HEK293 (cell line): ENCODE results near the gene CYP1A1.

Experiments
- BCL11B ChIP-seq: fragments of 450-650 bp; formaldehyde crosslinking; IDR thresholded peaks from 2 replicates; pipeline ENCODE4 v1.5.1; 2016; ENCODE audit warnings: low read depth, missing biosample characterization, missing genetic modification characterization
- HOXA7 ChIP-seq: sonication (generic); formaldehyde crosslinking; IDR thresholded peaks from 2 replicates; pipeline ENCODE4 v1.8.1; 2022; ENCODE audit warnings: missing genetic modification reagents, borderline replicate concordance
- INSM2 ChIP-seq: fragments of 450-650 bp; formaldehyde crosslinking; IDR thresholded peaks from 2 replicates; pipeline ENCODE4 v1.5.1; 2016; ENCODE audit warnings: missing biosample characterization, missing genetic modification characterization
- KLF16 ChIP-seq: fragments of 450-650 bp; formaldehyde crosslinking; IDR thresholded peaks from 2 replicates; pipeline ENCODE4 v1.5.1; 2017; ENCODE audit warnings: missing biosample characterization, missing genetic modification characterization
- OVOL3 ChIP-seq: fragments of 450-650 bp; formaldehyde crosslinking; IDR thresholded peaks from 2 replicates; pipeline ENCODE4 v1.5.1; 2016; ENCODE audit warnings: missing biosample characterization, missing genetic modification characterization
- REPIN1 ChIP-seq: fragments of 450-650 bp; formaldehyde crosslinking; IDR thresholded peaks from 2 replicates; pipeline ENCODE4 v1.5.1; 2017; ENCODE audit warnings: missing biosample characterization, missing genetic modification characterization, low read depth
- ZBTB1 ChIP-seq: fragments of 450-650 bp; formaldehyde crosslinking; IDR thresholded peaks from 2 replicates; pipeline ENCODE4 v1.5.1; 2016; ENCODE audit warnings: missing biosample characterization, missing genetic modification characterization
- ZBTB17 ChIP-seq: fragments of 450-650 bp; formaldehyde crosslinking; IDR thresholded peaks from 2 replicates; pipeline ENCODE4 v1.5.1; 2016; ENCODE audit warnings: missing biosample characterization, missing genetic modification characterization
- ZBTB6 ChIP-seq: fragments of 450-650 bp; formaldehyde crosslinking; IDR thresholded peaks from 2 replicates; pipeline ENCODE4 v1.5.1; 2017; ENCODE audit warnings: missing biosample characterization, missing genetic modification characterization
- ZEB2 ChIP-seq: fragments of 450-650 bp; formaldehyde crosslinking; IDR thresholded peaks from 2 replicates; pipeline ENCODE4 v1.5.1; 2016; ENCODE audit warnings: missing biosample characterization, missing genetic modification characterization
- ZFP3 ChIP-seq: fragments of 450-650 bp; formaldehyde crosslinking; IDR thresholded peaks from 2 replicates; pipeline ENCODE4 v1.5.1; 2016; ENCODE audit warnings: low read depth, missing biosample characterization, missing genetic modification characterization
- ZNF114 ChIP-seq: fragments of 450-650 bp; formaldehyde crosslinking; IDR thresholded peaks from 2 replicates; pipeline ENCODE4 v1.5.0; 2017; ENCODE audit warnings: missing biosample characterization, missing genetic modification characterization
- ZNF132 ChIP-seq: fragments of 450-650 bp; formaldehyde crosslinking; IDR thresholded peaks from 2 replicates; pipeline ENCODE4 v1.5.1; 2017; ENCODE audit warnings: missing biosample characterization, missing genetic modification characterization, borderline replicate concordance
- ZNF157 ChIP-seq: fragments of 450-650 bp; formaldehyde crosslinking; IDR thresholded peaks from 2 replicates; pipeline ENCODE4 v1.5.1; 2016; ENCODE audit warnings: missing biosample characterization, missing genetic modification characterization
- ZNF223 ChIP-seq: fragments of 450-650 bp; formaldehyde crosslinking; IDR thresholded peaks from 2 replicates; pipeline ENCODE4 v1.5.1; 2016; ENCODE audit warnings: missing biosample characterization, missing genetic modification characterization
- ZNF239 ChIP-seq: fragments of 450-650 bp; formaldehyde crosslinking; IDR thresholded peaks from 2 replicates; pipeline ENCODE4 v1.5.1; 2016; ENCODE audit warnings: missing biosample characterization, missing genetic modification characterization
- ZNF280D ChIP-seq: fragments of 450-650 bp; formaldehyde crosslinking; IDR thresholded peaks from 2 replicates; pipeline ENCODE4 v1.5.1; 2016; ENCODE audit warnings: missing biosample characterization, missing genetic modification characterization
- ZNF302 ChIP-seq: fragments of 450-650 bp; formaldehyde crosslinking; IDR thresholded peaks from 2 replicates; pipeline ENCODE4 v1.5.1; 2016; ENCODE audit warnings: missing biosample characterization, missing genetic modification characterization, low read depth
- ZNF335 ChIP-seq: fragments of 450-650 bp; formaldehyde crosslinking; conservative IDR thresholded peaks from 2 replicates; pipeline ENCODE4 v1.5.1; 2016; ENCODE audit warnings: missing biosample characterization, missing genetic modification characterization
- ZNF37A ChIP-seq: fragments of 450-650 bp; IDR thresholded peaks from 2 replicates; pipeline ENCODE4 v1.5.1; 2018; ENCODE audit warnings: missing biosample characterization, missing genetic modification characterization
- ZNF433 ChIP-seq: fragments of 450-650 bp; formaldehyde crosslinking; IDR thresholded peaks from 2 replicates; pipeline ENCODE4 v1.5.1; 2016; ENCODE audit warnings: missing biosample characterization, missing genetic modification characterization, low read depth
- ZNF501 ChIP-seq: fragments of 450-650 bp; formaldehyde crosslinking; IDR thresholded peaks from 2 replicates; pipeline ENCODE4 v1.5.1; 2016; ENCODE audit warnings: missing biosample characterization, missing genetic modification characterization
- ZNF626 ChIP-seq: fragments of 450-650 bp; sonication (Bioruptor Pico); formaldehyde crosslinking; IDR thresholded peaks from 2 replicates; pipeline ENCODE4 v1.5.1; 2018; ENCODE audit warnings: missing biosample characterization, missing genetic modification characterization, inconsistent platforms
- ZNF645 ChIP-seq: fragments of 450-650 bp; formaldehyde crosslinking; IDR thresholded peaks from 2 replicates; pipeline ENCODE4; 2016; ENCODE audit warnings: missing biosample characterization, missing genetic modification characterization
- ZNF701 ChIP-seq: fragments of 450-650 bp; formaldehyde crosslinking; IDR thresholded peaks from 2 replicates; pipeline ENCODE4 v1.5.1; 2016; ENCODE audit warnings: missing biosample characterization, missing genetic modification characterization
- TF ChIP-seq, protein P1 (sequence below): fragments of 450-650 bp; formaldehyde crosslinking; IDR thresholded peaks from 2 replicates; pipeline ENCODE4 v1.5.1; 2017; ENCODE audit warnings: missing biosample characterization, missing genetic modification characterization
- TF ChIP-seq, protein P2 (sequence below): fragments of 450-650 bp; formaldehyde crosslinking; IDR thresholded peaks from 2 replicates; pipeline ENCODE4 v1.5.1; 2016; ENCODE audit warnings: missing biosample characterization, missing genetic modification characterization
- TF ChIP-seq, protein P3 (sequence below): fragments of 450-650 bp; formaldehyde crosslinking; IDR thresholded peaks from 2 replicates; pipeline ENCODE4 v1.5.1; 2016; ENCODE audit warnings: missing biosample characterization, missing genetic modification characterization

CYP1A1 gene

GRCh38 chr15:74695597-74696397 is 29.5 kb downstream of the CYP1A1 start, which contains the start of gene EDC3 (continued):
- TF ChIP-seq, protein P1, sequence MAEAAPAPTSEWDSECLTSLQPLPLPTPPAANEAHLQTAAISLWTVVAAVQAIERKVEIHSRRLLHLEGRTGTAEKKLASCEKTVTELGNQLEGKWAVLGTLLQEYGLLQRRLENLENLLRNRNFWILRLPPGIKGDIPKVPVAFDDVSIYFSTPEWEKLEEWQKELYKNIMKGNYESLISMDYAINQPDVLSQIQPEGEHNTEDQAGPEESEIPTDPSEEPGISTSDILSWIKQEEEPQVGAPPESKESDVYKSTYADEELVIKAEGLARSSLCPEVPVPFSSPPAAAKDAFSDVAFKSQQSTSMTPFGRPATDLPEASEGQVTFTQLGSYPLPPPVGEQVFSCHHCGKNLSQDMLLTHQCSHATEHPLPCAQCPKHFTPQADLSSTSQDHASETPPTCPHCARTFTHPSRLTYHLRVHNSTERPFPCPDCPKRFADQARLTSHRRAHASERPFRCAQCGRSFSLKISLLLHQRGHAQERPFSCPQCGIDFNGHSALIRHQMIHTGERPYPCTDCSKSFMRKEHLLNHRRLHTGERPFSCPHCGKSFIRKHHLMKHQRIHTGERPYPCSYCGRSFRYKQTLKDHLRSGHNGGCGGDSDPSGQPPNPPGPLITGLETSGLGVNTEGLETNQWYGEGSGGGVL (tag by site-specific recombination) = 0 out of 2 replicates have a peak, but pooled peaks have one; percentile 22
- no peak for TF ChIP-seq ZNF132 (tag by site-specific recombination)
- TF ChIP-seq OVOL3 = no peak
- TF ChIP-seq, protein P2, sequence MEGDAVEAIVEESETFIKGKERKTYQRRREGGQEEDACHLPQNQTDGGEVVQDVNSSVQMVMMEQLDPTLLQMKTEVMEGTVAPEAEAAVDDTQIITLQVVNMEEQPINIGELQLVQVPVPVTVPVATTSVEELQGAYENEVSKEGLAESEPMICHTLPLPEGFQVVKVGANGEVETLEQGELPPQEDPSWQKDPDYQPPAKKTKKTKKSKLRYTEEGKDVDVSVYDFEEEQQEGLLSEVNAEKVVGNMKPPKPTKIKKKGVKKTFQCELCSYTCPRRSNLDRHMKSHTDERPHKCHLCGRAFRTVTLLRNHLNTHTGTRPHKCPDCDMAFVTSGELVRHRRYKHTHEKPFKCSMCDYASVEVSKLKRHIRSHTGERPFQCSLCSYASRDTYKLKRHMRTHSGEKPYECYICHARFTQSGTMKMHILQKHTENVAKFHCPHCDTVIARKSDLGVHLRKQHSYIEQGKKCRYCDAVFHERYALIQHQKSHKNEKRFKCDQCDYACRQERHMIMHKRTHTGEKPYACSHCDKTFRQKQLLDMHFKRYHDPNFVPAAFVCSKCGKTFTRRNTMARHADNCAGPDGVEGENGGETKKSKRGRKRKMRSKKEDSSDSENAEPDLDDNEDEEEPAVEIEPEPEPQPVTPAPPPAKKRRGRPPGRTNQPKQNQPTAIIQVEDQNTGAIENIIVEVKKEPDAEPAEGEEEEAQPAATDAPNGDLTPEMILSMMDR (tag by site-specific recombination) = no peak; the same call in 1 of the 2 replicates
- no peak for TF ChIP-seq ZFP3 (tag by site-specific recombination)
- no peak for TF ChIP-seq ZNF157 (tag by site-specific recombination)
- TF ChIP-seq ZNF302 = no peak
- peak; percentile 81 for TF ChIP-seq INSM2 (tag by site-specific recombination)
- peak; percentile 90 for TF ChIP-seq ZNF501
- no peak for TF ChIP-seq ZNF626
- TF ChIP-seq BCL11B = no peak
- TF ChIP-seq ZBTB6 (tag by site-specific recombination) = no peak
- TF ChIP-seq ZNF239 (tag by site-specific recombination) = no peak
- no peak for TF ChIP-seq ZNF114 (tag by site-specific recombination)
- TF ChIP-seq ZBTB17 (tag by site-specific recombination) = peak; percentile 99
- TF ChIP-seq KLF16 (tag by site-specific recombination) = peak; percentile 96
- TF ChIP-seq REPIN1 (tag by site-specific recombination) = peak; percentile 18; the same call in 1 of the 2 replicates
- no peak for TF ChIP-seq ZBTB1
- TF ChIP-seq ZNF37A (tag by site-specific recombination) = no peak
- TF ChIP-seq, protein P3, sequence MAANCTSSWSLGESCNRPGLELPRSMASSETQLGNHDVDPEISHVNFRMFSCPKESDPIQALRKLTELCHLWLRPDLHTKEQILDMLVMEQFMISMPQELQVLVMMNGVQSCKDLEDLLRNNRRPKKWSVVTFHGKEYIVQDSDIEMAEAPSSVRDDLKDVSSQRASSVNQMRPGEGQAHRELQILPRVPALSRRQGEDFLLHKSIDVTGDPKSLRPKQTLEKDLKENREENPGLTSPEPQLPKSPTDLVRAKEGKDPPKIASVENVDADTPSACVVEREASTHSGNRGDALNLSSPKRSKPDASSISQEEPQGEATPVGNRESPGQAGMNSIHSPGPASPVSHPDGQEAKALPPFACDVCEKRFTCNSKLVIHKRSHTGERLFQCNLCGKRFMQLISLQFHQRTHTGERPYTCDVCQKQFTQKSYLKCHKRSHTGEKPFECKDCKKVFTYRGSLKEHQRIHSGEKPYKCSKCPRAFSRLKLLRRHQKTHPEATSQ (tag by site-specific recombination) = 0 out of 2 replicates have a peak, but pooled peaks have one; percentile 24
- no peak for TF ChIP-seq ZNF280D
- TF ChIP-seq HOXA7 (CRISPR knock-in tag) = no peak
- TF ChIP-seq ZNF433 = no peak
- TF ChIP-seq ZEB2 = peak; percentile 83; the same call in 1 of the 2 replicates
- peak; percentile 99 for TF ChIP-seq ZNF335 (tag by site-specific recombination)
- no peak for TF ChIP-seq ZNF223
- no peak for TF ChIP-seq ZNF701
- TF ChIP-seq ZNF645 (tag by site-specific recombination) = no peak
